Measurements from ENCODE around the gene ULK3.

The ULK3 gene

GRCh38 chr15:74795966-74796625 is 46.9 kb downstream of the ULK3 start:
- DNase-seq: no peak

- no peak for DNase-seq
These were observed 48.0 kb downstream of the ULK3 start for GRCh38 chr15:74794970-74795349.

GRCh38 chr15:74794248-74794969 is 48.5 kb downstream of the ULK3 start:
- DNase-seq: no peak

- no peak for DNase-seq
These were observed 49.6 kb downstream of the ULK3 start for GRCh38 chr15:74793135-74794028.

GRCh38 chr15:74792227-74793016 is 50.5 kb downstream of the ULK3 start:
- no peak for DNase-seq

GRCh38 chr15:74791667-74792066 is 51.3 kb downstream of the ULK3 start:
- no peak for DNase-seq

- DNase-seq: no peak
These were observed 51.9 kb downstream of the ULK3 start for GRCh38 chr15:74791007-74791406.

GRCh38 chr15:74790080-74790916 is 52.7 kb downstream of the ULK3 start:
- no peak for DNase-seq

GRCh38 chr15:74789741-74790079 is 53.2 kb downstream of the ULK3 start:
- no peak for DNase-seq

- DNase-seq: no peak
These were observed 53.8 kb downstream of the ULK3 start for GRCh38 chr15:74789171-74789631.

GRCh38 chr15:74788683-74789151 is 54.2 kb downstream of the ULK3 start:
- no peak for DNase-seq

- no peak for DNase-seq
These were observed 54.8 kb downstream of the ULK3 start for GRCh38 chr15:74788042-74788682.

GRCh38 chr15:74787251-74788041 is 55.5 kb downstream of the ULK3 start:
- DNase-seq: no peak

- DNase-seq: no peak
These were observed 56.3 kb downstream of the ULK3 start for GRCh38 chr15:74786551-74787165.
